Kidney (tissue), 14 donors: ENCODE measurements around the gene STK11. TPM values are rescaled to one million over a fixed set of nuclear protein-coding genes. Genes with fewer than 3 reads are reported as not detected.

Experiments
- DNase-seq, 5 donors: peaks; one replicate each; pipeline ENCODE4 v3.0.0-alpha.2; 2013 to 2020
- FAIRE-seq: peaks from 2 replicates; lab custom pipeline; 2012; peaks lifted over from hg19 to GRCh38; lab: Jason Lieb, UNC
- H3K27ac ChIP-seq, 2 donors: one replicate each; pipeline ENCODE4 v1.7.0; 2013; ENCODE audit warnings: low read depth in 2 of 2, low read length in 2 of 2, inconsistent platforms in 1 of 2
- H3K27me3 ChIP-seq: one replicate; pipeline ENCODE4 v1.7.1; 2013; ENCODE audit warnings: low read length, inconsistent platforms; ENCODE audit not compliant: control insufficient read depth, insufficient read depth
- H3K36me3 ChIP-seq, 3 donors: one replicate each; pipeline versions ENCODE4 v1.7.0 to v1.7.1; 2013; ENCODE audit warnings: low read length in 3 of 3, control low read depth in 1 of 3, inconsistent platforms in 1 of 3; ENCODE audit not compliant: insufficient read depth in 3 of 3, control insufficient read depth in 2 of 3
- H3K4me1 ChIP-seq, 3 donors: one replicate each; pipeline versions ENCODE4 v1.7.0 to v1.7.1; 2013; ENCODE audit warnings: low read length in 3 of 3, inconsistent platforms in 1 of 3, low read depth in 1 of 3; ENCODE audit not compliant: control insufficient read depth in 2 of 3, insufficient read depth in 2 of 3
- H3K4me3 ChIP-seq, 3 donors: one replicate each; pipeline versions ENCODE4 v1.7.0 to v1.8.1; 2013; ENCODE audit warnings: low read length in 3 of 3, control low read depth in 1 of 3, inconsistent platforms in 1 of 3
- H3K9ac ChIP-seq, 3 donors: one replicate each; pipeline versions ENCODE4 v1.7.0 to v1.7.1; 2013; ENCODE audit warnings: low read length in 3 of 3, control low read depth in 1 of 3, inconsistent platforms in 1 of 3
- H3K9me3 ChIP-seq, 3 donors: one replicate each; pipeline versions ENCODE4 v1.7.0 to v1.7.1; 2013; ENCODE audit warnings: low read length in 3 of 3, control low read depth in 1 of 3, inconsistent platforms in 1 of 3; ENCODE audit not compliant: control insufficient read depth in 2 of 3, insufficient read depth in 1 of 3
- intact Hi-C: fragments of 100-400 bp; cut with DNase I; formaldehyde crosslinking; loops from one replicate; pipeline ENCODE4 v1.11.1; 2022
- polyA plus RNA-seq: library from polyadenylated mRNA; stranded (reverse); fragments of 350-450 nt; fragmentation: Illumina TruSeq; extraction: RNeasy Lipid Tissue Mini Kit (QIAGEN cat#74804); gene quantifications from one replicate; pipeline ENCODE4 v1.2.3, GENCODE V29; 2014; ENCODE audit warnings: low read depth, low replicate concordance; ENCODE audit not compliant: insufficient read depth
- total RNA-seq: library from RNA; stranded (reverse); fragmentation: NEBNext Ultra II Directional; extraction: Animal tissue kit (Norgen Biotek cat#: 25700); gene quantifications from one replicate; pipeline ENCODE4 v1.2.1, GENCODE V29; 2021
- TF ChIP-seq, protein P1 (sequence below): IDR thresholded peaks from 3 replicates; pipeline ENCODE4 v1.5.1; 2012; ENCODE audit warnings: mild to moderate bottlenecking, moderate library complexity, borderline replicate concordance; ENCODE audit not compliant: insufficient read depth; ENCODE audit errors: extremely low read depth
- donor health status: control.
- donor health status: control.
- donor health status: control.
- donor health status: control.
- donor health status: control.
- donor health status: DM: yes; HTN: yes; CAD: no.
- donor health status: Normal renal cell carcinoma (clear cell type).

Gene STK11
- total and polyA plus RNA-seq, 2 donors from 2014 or later = 40.7 to 57.7 TPM

DNA sequence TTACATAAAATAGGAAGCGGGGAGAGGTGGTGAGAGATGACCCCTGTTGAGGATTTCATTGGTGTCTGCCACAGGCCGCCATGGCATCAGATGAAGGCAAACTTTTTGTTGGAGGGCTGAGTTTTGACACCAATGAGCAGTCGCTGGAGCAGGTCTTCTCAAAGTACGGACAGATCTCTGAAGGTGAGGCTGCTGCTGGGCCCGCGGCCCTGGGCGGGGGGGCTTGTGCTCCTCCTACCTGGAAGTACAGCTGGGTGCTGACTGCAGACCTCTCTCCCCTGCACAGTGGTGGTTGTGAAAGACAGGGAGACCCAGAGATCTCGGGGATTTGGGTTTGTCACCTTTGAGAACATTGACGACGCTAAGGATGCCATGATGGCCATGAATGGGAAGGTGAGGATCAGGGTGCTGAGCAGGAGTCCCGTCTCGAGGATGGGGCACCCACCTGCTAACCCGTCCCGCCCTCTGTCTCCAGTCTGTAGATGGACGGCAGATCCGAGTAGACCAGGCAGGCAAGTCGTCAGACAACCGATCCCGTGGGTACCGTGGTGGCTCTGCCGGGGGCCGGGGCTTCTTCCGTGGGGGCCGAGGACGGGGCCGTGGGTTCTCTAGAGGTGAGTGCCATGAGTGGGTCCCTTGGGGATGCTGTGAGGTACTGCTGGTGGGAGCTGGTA lies 65.4 kb downstream of the STK11 start:
- TF ChIP-seq, protein P1, sequence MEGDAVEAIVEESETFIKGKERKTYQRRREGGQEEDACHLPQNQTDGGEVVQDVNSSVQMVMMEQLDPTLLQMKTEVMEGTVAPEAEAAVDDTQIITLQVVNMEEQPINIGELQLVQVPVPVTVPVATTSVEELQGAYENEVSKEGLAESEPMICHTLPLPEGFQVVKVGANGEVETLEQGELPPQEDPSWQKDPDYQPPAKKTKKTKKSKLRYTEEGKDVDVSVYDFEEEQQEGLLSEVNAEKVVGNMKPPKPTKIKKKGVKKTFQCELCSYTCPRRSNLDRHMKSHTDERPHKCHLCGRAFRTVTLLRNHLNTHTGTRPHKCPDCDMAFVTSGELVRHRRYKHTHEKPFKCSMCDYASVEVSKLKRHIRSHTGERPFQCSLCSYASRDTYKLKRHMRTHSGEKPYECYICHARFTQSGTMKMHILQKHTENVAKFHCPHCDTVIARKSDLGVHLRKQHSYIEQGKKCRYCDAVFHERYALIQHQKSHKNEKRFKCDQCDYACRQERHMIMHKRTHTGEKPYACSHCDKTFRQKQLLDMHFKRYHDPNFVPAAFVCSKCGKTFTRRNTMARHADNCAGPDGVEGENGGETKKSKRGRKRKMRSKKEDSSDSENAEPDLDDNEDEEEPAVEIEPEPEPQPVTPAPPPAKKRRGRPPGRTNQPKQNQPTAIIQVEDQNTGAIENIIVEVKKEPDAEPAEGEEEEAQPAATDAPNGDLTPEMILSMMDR = no peak
- H3K4me1 ChIP-seq = peaks cover 3 to 61% (median 32%) of the 10 kb centered on the region in 3 donors
- H3K4me3 ChIP-seq = peak overlapping the region in 2 of 3 donors; percentile 89 to 94
- H3K9me3 ChIP-seq = no peaks in the 10 kb centered on the region
- H3K27me3 ChIP-seq = no peaks in the 10 kb centered on the region
- FAIRE-seq (no peak), DNase-seq (peak in 1 of 5 donors; percentile 65)
- peak overlapping the region; percentile 23 to 57 for H3K27ac ChIP-seq
- peak overlapping the region in 2 of 3 donors; percentile 72 to 97 for H3K9ac ChIP-seq
- H3K36me3 ChIP-seq = peaks cover 5 to 35% (median 17%) of the 10 kb centered on the region in 3 donors
- intact Hi-C loops = no loop called here

DNA sequence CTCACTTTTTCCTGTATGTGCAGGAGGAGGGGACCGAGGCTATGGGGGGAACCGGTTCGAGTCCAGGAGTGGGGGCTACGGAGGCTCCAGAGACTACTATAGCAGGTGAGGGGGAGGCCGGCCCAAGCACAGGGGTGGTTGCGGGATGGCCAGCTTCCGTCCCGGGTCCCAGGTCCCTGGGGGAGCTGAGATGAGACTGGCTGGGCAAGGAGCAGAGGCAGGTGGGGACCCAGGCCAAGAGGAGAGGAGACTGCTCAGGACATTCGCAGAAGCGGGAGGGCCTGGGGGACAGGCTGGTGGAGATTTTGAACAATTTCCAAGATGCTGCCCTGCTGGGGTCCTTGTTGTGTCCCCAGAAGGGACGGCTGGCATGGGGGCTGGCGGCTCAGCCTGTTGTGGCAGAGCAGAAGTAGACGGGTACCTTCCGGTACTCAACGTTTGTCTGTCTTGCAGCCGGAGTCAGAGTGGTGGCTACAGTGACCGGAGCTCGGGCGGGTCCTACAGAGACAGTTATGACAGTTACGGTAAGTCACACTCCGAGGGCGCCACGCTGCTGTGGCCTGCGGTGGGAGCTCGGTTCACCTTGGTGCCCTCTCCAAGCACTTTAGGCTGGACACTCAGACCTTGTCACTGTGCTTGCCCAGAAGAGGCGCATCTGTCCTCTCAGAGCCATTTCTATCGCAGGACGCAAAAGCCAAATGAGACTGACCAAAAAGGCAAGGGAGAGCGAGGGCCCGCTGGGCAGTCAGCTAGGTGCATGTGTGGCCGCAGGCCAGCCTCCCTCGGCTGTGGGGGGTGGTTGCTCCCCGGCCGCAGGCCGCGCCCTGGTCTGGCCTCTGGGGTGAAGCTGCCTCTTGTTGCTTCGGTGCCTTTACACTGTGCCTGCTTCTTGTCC lies 66.2 kb downstream of the STK11 start:
- Histone ChIP-seq H3K27ac (no peak overlapping the region), H3K9ac (peak overlapping the region in 2 of 3 donors; percentile 72 to 97), H3K36me3 (peaks cover 5 to 35% (median 17%) of the 10 kb centered on the region in 3 donors), H3K9me3 (no peaks in the 10 kb centered on the region), H3K27me3 (no peaks in the 10 kb centered on the region), H3K4me3 (peak overlapping the region in 2 of 3 donors; percentile 89 to 94), H3K4me1 (peaks cover 3 to 66% (median 32%) of the 10 kb centered on the region in 3 donors)
- DNase-seq (no peak), FAIRE-seq (no peak)
- TF ChIP-seq, protein P1 = no peak
- intact Hi-C loops = no loop called here

DNA sequence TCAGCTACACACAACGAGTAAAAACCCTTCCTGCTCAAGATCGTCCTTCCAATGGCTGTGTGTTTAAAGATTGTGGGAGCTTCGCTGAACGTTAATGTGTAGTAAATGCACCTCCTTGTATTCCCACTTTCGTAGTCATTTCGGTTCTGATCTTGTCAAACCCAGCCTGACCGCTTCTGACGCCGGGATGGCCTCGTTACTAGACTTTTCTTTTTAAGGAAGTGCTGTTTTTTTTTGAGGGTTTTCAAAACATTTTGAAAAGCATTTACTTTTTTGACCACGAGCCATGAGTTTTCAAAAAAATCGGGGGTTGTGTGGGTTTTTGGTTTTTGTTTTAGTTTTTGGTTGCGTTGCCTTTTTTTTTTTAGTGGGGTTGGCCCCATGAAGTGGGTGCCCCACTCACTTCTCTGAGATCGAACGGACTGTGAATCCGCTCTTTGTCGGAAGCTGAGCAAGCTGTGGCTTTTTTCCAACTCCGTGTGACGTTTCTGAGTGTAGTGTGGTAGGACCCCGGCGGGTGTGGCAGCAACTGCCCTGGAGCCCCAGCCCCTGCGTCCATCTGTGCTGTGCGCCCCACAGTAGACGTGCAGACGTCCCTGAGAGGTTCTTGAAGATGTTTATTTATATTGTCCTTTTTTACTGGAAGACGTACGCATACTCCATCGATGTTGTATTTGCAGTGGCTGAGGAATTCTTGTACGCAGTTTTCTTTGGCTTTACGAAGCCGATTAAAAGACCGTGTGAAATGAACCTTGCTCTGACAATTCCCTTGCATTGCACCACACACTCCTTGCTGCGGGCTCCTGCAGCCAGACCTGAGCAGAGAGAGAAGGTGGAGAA lies 67.1 kb downstream of the STK11 start:
- Histone ChIP-seq H3K9ac (peak overlapping the region in 2 of 3 donors; percentile 55 to 97), H3K36me3 (peaks cover 5 to 35% (median 17%) of the 10 kb centered on the region in 3 donors), H3K27me3 (no peaks in the 10 kb centered on the region), H3K4me3 (peak overlapping the region in 1 of 3 donors; percentile 94), H3K27ac (peak overlapping the region in 1 of 2 donors; percentile 9), H3K9me3 (no peaks in the 10 kb centered on the region), H3K4me1 (peaks cover 3 to 62% (median 32%) of the 10 kb centered on the region in 3 donors)
- DNase-seq (no peak), FAIRE-seq (no peak)
- TF ChIP-seq, protein P1 = no peak
- intact Hi-C loops = no loop called here
